Glutamatergic neuron (in vitro differentiated cells): ENCODE results near the gene AGAP1. TPM values are rescaled to one million over a fixed set of nuclear protein-coding genes. Genes with fewer than 3 reads are reported as not detected.
A peak's percentile ranks its signal among the peaks of the same experiment; 100 is the strongest.

Experiments used
- DNase-seq: peaks from one replicate; pipeline ENCODE4 v3.0.0; 2022
- H3K27ac Mint-ChIP-seq: one replicate; pipeline ENCODE4 v1.8.0; 2020; ENCODE audit warnings: mild to moderate bottlenecking, mixed read lengths, inconsistent platforms; ENCODE audit not compliant: unreplicated experiment
- H3K27me3 Mint-ChIP-seq: one replicate; pipeline ENCODE4 v1.8.0; 2020; ENCODE audit warnings: mild to moderate bottlenecking, moderate library complexity, mixed read lengths, inconsistent platforms; ENCODE audit not compliant: unreplicated experiment
- H3K36me3 Mint-ChIP-seq: one replicate; pipeline ENCODE4 v1.8.0; 2020; ENCODE audit warnings: mild to moderate bottlenecking, mixed read lengths, inconsistent platforms; ENCODE audit not compliant: unreplicated experiment
- H3K4me1 Mint-ChIP-seq: one replicate; pipeline ENCODE4 v1.8.0; 2020; ENCODE audit warnings: mild to moderate bottlenecking, low read depth, mixed read lengths, inconsistent platforms; ENCODE audit not compliant: unreplicated experiment
- H3K4me3 Mint-ChIP-seq: one replicate; pipeline ENCODE4 v1.8.0; 2020; ENCODE audit warnings: mild to moderate bottlenecking, mixed read lengths, inconsistent platforms; ENCODE audit not compliant: unreplicated experiment
- H3K9me3 Mint-ChIP-seq: one replicate; pipeline ENCODE4 v1.8.0; 2020; ENCODE audit warnings: mild to moderate bottlenecking, moderate library complexity, mixed read lengths, inconsistent platforms; ENCODE audit not compliant: unreplicated experiment
- total RNA-seq: library from RNA; stranded (reverse); fragmentation: NEBNext Ultra II Directional; extraction: Animal tissue kit (Norgen Biotek cat#: 25700); gene quantifications from one replicate; pipeline ENCODE4 v1.2.1, GENCODE V29; 2021; ENCODE audit not compliant: unreplicated experiment
- TF ChIP-seq, protein P1 (sequence below): fragments of 200-600 bp; sonication (generic); IDR thresholded peaks from one replicate; pipeline ENCODE4 v1.5.0; 2021; ENCODE audit not compliant: partially characterized antibody, unreplicated experiment

Gene AGAP1
- total RNA-seq, 1 donor from 2014 or later: 153 TPM

DNA sequence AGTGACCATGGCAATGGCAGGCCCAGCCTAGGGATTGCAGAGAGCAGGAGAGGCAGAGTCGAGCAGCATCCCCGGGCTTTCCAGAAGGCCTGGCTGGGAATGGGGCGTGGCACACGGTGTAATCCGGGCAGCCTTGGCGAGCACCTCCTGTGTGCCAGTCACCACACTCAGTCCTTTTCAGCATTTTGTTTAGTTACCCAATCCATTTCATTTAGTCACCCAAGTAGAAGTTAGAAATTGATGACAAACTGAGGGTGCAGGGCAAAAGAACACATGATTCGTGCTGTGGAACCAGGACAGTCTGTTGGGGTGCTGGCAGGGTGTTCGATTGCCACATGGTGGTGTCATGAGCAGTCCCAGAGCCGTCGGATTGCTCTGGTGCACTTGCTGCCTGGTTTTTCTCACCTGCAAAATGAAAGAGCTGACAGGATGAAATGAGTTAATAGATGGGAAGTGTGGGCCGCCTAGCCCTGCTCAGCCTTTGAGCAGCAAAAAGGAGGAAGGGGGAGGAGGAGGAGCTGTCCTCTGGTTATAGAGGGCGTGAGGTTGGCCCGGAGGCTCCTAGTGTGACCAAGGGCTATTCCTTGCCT lies 299.4 kb downstream of the AGAP1 start:
- TF ChIP-seq, protein P1, sequence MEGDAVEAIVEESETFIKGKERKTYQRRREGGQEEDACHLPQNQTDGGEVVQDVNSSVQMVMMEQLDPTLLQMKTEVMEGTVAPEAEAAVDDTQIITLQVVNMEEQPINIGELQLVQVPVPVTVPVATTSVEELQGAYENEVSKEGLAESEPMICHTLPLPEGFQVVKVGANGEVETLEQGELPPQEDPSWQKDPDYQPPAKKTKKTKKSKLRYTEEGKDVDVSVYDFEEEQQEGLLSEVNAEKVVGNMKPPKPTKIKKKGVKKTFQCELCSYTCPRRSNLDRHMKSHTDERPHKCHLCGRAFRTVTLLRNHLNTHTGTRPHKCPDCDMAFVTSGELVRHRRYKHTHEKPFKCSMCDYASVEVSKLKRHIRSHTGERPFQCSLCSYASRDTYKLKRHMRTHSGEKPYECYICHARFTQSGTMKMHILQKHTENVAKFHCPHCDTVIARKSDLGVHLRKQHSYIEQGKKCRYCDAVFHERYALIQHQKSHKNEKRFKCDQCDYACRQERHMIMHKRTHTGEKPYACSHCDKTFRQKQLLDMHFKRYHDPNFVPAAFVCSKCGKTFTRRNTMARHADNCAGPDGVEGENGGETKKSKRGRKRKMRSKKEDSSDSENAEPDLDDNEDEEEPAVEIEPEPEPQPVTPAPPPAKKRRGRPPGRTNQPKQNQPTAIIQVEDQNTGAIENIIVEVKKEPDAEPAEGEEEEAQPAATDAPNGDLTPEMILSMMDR: peak; percentile 36
- Mint-ChIP-seq H3K9me3 (no peaks in the 10 kb centered on the region), H3K4me1 (no peaks in the 10 kb centered on the region), H3K27me3 (peaks cover 3% of the 10 kb centered on the region), H3K36me3 (no peaks in the 10 kb centered on the region), H3K4me3 (no peak overlapping the region), H3K27ac (no peak overlapping the region)
- no peak for DNase-seq

DNA sequence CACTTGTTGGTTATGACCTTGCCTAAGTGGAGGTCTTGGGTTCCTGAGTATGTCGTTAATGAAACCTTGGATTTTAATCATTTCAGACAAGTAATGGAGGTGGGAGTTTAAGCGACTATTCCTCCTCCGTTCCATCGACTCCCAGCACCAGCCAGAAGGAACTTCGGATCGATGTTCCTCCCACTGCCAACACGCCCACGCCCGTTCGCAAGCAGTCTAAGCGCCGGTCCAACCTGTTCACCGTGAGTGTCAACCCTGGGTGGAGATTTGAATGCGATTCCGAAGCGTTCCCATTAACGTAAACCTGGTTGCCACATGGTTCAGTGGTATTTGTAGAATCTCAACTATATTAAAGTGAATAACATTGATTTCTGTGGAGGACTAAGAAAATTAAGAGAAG lies 305.4 kb downstream of the AGAP1 start:
- H3K27me3 Mint-ChIP-seq: no peaks in the 10 kb centered on the region
- H3K36me3 Mint-ChIP-seq: no peaks in the 10 kb centered on the region
- H3K9me3 Mint-ChIP-seq: no peaks in the 10 kb centered on the region
- no peak for DNase-seq
- TF ChIP-seq, protein P1: no peak
- no peak overlapping the region for H3K4me3 Mint-ChIP-seq
- H3K4me1 Mint-ChIP-seq: peaks cover 2% of the 10 kb centered on the region
- H3K27ac Mint-ChIP-seq: no peak overlapping the region

DNA sequence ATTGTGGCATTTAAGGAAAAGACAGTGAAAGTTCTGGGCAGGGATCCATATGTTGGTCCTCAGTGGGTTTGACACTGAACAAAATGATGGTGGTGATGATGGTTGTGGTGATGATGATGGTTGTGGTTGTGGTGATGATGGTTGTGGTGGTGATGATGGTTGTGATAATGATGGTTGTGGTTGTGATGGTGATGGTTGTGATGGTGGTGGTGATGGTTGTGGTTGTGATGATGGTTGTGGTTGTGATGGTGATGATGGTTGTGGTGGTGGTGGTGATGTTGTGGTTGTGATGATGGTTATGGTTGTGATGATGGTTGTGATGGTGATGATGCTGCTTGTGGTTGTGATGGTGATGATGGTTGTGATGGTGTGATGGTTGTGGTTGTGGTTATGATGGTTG lies 308.7 kb downstream of the AGAP1 start:
- Mint-ChIP-seq H3K27ac (no peak overlapping the region), H3K4me1 (peaks cover 11% of the 10 kb centered on the region), H3K36me3 (no peaks in the 10 kb centered on the region), H3K27me3 (no peaks in the 10 kb centered on the region), H3K4me3 (no peak overlapping the region), H3K9me3 (peaks cover 5% of the 10 kb centered on the region)
- no peak for DNase-seq
- TF ChIP-seq, protein P1: no peak

DNA sequence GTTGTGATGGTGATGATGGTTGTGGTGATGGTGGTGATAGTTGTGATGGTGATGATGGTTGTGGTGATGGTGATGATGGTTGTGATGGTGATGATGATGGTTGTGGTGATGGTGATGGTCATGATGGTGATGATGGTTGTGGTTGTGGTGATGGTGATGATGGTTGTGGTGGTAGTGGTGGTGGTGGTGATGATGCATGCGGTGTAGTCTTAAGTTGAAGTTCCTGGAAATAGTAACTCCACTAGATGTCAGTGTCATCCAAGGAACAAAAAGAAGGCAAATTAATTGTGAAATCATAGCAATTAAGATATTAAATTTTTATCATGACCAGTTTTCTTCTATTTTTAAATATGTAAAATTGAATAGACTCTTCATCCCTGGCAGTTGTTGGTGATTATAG lies 309.2 kb downstream of the AGAP1 start:
- DNase-seq: no peak
- Mint-ChIP-seq H3K36me3 (no peaks in the 10 kb centered on the region), H3K4me3 (no peak overlapping the region), H3K4me1 (peaks cover 11% of the 10 kb centered on the region), H3K27ac (no peak overlapping the region), H3K27me3 (no peaks in the 10 kb centered on the region), H3K9me3 (peaks cover 5% of the 10 kb centered on the region)
- TF ChIP-seq, protein P1: no peak

DNA sequence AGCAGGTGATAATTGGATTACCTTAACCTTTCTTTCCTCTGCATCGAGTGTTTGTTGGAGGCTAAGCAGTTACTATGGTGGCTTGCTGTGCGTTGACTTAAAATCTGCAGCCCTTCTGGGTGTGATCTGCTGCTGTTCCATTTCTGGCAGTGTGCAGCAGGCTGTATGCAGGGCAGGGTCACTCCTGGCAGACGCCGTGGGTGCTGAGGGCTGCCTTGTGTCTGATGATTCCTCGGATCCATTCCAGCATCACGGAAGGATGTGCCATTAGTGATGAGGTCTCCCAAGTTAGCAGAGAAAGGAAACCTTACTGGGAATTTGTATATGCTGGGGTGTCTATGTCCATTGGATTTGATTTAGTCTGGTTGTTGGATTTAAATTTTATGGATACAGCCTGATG lies 310.8 kb downstream of the AGAP1 start:
- no peaks in the 10 kb centered on the region for H3K36me3 Mint-ChIP-seq
- no peak for DNase-seq
- peaks cover 16% of the 10 kb centered on the region for H3K4me1 Mint-ChIP-seq
- H3K27me3 Mint-ChIP-seq: peaks cover 4% of the 10 kb centered on the region
- H3K27ac Mint-ChIP-seq: no peak overlapping the region
- no peak overlapping the region for H3K4me3 Mint-ChIP-seq
- H3K9me3 Mint-ChIP-seq: peaks cover 5% of the 10 kb centered on the region
- TF ChIP-seq, protein P1: no peak
